HepG2 (cell line): ENCODE measurements around the gene RAB17. TPM values are rescaled to one million over a fixed set of nuclear protein-coding genes. Genes with fewer than 3 reads are reported as not detected.

Experiments used
- AFF4 ChIP-seq: sonication (generic); formaldehyde crosslinking; IDR thresholded peaks from 2 replicates; pipeline ENCODE4 v1.4.0; 2020; ENCODE audit warnings: missing genetic modification reagents
- AHDC1 ChIP-seq: sonication (generic); formaldehyde crosslinking; IDR thresholded peaks from 2 replicates; pipeline ENCODE4 v1.5.1; 2020; ENCODE audit warnings: mild to moderate bottlenecking, missing genetic modification reagents, borderline replicate concordance
- ELF3 ChIP-seq: IDR thresholded peaks from 2 replicates; pipeline ENCODE4 v1.6.1; 2016; ENCODE audit warnings: missing genetic modification reagents, missing compliant biosample characterization
- FOXK1 ChIP-seq: sonication (generic); formaldehyde crosslinking; IDR thresholded peaks from 2 replicates; pipeline ENCODE4 v1.4.0; 2020; ENCODE audit warnings: low read depth, missing genetic modification reagents, borderline replicate concordance
- FOXP4 ChIP-seq: sonication (generic); formaldehyde crosslinking; IDR thresholded peaks from 2 replicates; pipeline ENCODE4 v1.4.0; 2020; ENCODE audit warnings: missing genetic modification reagents
- HMGXB4 ChIP-seq, 2 experiments: sonication (generic) in 1 of 2; formaldehyde crosslinking in 1 of 2; IDR thresholded peaks; 2 replicates each; pipeline versions ENCODE4 v1.4.0 to v1.6.1; 2018 to 2020; ENCODE audit warnings: missing genetic modification reagents in 2 of 2, borderline replicate concordance in 1 of 2, low read depth in 1 of 2, mild to moderate bottlenecking in 1 of 2, missing biosample characterization in 1 of 2
- RAD51 ChIP-seq: fragments of 450-650 bp; IDR thresholded peaks from 2 replicates; pipeline ENCODE4 v1.6.1; 2016; ENCODE audit warnings: borderline replicate concordance
- SUZ12 ChIP-seq: fragments of 150-350 bp; IDR thresholded peaks from 2 replicates; pipeline ENCODE4 v1.6.1; 2014; ENCODE audit warnings: low read depth, low read length
- TCF12 ChIP-seq, 2 experiments: fragments of 450-650 bp in 1 of 2; sonication (generic) in 1 of 2; formaldehyde crosslinking in 1 of 2; IDR thresholded peaks; 2 replicates each; pipeline versions ENCODE4 v1.6.1 to v1.8.0; 2017 to 2022; ENCODE audit warnings: antibody characterized with exemption in 1 of 2, mild to moderate bottlenecking in 1 of 2, missing genetic modification reagents in 1 of 2, moderate library complexity in 1 of 2
- ZBTB3 ChIP-seq: sonication (generic); formaldehyde crosslinking; IDR thresholded peaks from 2 replicates; pipeline ENCODE4 v1.4.0; 2020; ENCODE audit warnings: low read depth, mild to moderate bottlenecking, moderate library complexity, missing genetic modification reagents, borderline replicate concordance
- ZMYM2 ChIP-seq: sonication (generic); formaldehyde crosslinking; IDR thresholded peaks from 2 replicates; pipeline ENCODE4 v1.8.0; 2022; ENCODE audit warnings: mild to moderate bottlenecking, missing genetic modification reagents
- ZNF263 ChIP-seq: sonication (generic); formaldehyde crosslinking; IDR thresholded peaks from 2 replicates; pipeline ENCODE4 v1.4.0; 2020; ENCODE audit warnings: missing genetic modification reagents
- ZNF441 ChIP-seq: sonication (generic); formaldehyde crosslinking; IDR thresholded peaks from 2 replicates; pipeline ENCODE4 v1.7.0; 2021; ENCODE audit warnings: missing genetic modification reagents, borderline replicate concordance
- ZNF782 ChIP-seq: sonication (generic); formaldehyde crosslinking; IDR thresholded peaks from 2 replicates; pipeline ENCODE4 v1.4.0; 2020; ENCODE audit warnings: missing genetic modification reagents, mild to moderate bottlenecking, borderline replicate concordance
- polyA plus RNA-seq, 8 experiments: library from polyadenylated mRNA; depleted of rRNA in 3 of 8; stranded (reverse) in 7 of 8; unstranded in 1 of 8; fragments of >200 nt; fragmentation: Illumina TruSeq in 4 of 8; extraction: Trizol in 4 of 8; gene quantifications; 2 replicates each; pipeline versions ENCODE4 v1.2.1 to v1.2.3, GENCODE V29; 2011 to 2016; ENCODE audit warnings: low read depth in 4 of 8, missing spikeins in 1 of 8, mixed read lengths in 1 of 8; ENCODE audit not compliant: insufficient read depth in 1 of 8
- total RNA-seq, 5 experiments: library from RNA; depleted of rRNA; stranded (reverse); fragments of >200 nt; fragmentation: Illumina TruSeq; extraction: Trizol; gene quantifications; 2 replicates each; pipeline ENCODE4 v1.2.3, GENCODE V29; 2016; ENCODE audit warnings: low read depth in 1 of 5

The RAB17 gene
- total and polyA plus RNA-seq, 2 of the 13 experiments (the other 11 are each of a cell fraction or from before 2014, with no cell fraction given) = 68.0 to 124 TPM

- TF ChIP-seq AFF4 (CRISPR knock-in tag) = no peak
- 0 out of 2 replicates have a peak, but pooled peaks have one; percentile 38 for TF ChIP-seq ELF3
- TF ChIP-seq TCF12 (IDR thresholded peaks at IDR 0.05) = no peak
- no peak for TF ChIP-seq TCF12 (CRISPR knock-in tag; IDR thresholded peaks at IDR 0.05)
- TF ChIP-seq FOXP4 (CRISPR knock-in tag) = peak; percentile 56; the same call in 1 of the 2 replicates
- 0 out of 2 replicates have a peak, but pooled peaks have one; percentile 32 for TF ChIP-seq AHDC1
- TF ChIP-seq ZNF782 = no peak
- TF ChIP-seq RAD51 = no peak
- TF ChIP-seq FOXK1 = peak; percentile 43; the same call in 1 of the 2 replicates
- no peak for TF ChIP-seq SUZ12
- TF ChIP-seq ZMYM2 (CRISPR knock-in tag) = no peak
- TF ChIP-seq ZNF263 (CRISPR knock-in tag) = 0 out of 2 replicates have a peak, but pooled peaks have one; percentile 28
- TF ChIP-seq HMGXB4 (CRISPR knock-in tag; IDR thresholded peaks at IDR 0.05; ENCODE audit: borderline replicate concordance in 1 of 2, low read depth in 1 of 2) = no peak
- no peak for TF ChIP-seq ZNF441 (CRISPR knock-in tag)
- TF ChIP-seq ZBTB3 (CRISPR knock-in tag) = no peak
Observed at GRCh38 chr2:237547841-237548416, 42.6 kb downstream of the RAB17 start (continued).
